ENCODE data around the gene SETD2. TPM values are rescaled to one million over a fixed set of nuclear protein-coding genes. Genes with fewer than 3 reads are reported as not detected.

Gene SETD2
- total RNA-seq, 1 experiment from 2014 or later = 60.8 TPM

DNA sequence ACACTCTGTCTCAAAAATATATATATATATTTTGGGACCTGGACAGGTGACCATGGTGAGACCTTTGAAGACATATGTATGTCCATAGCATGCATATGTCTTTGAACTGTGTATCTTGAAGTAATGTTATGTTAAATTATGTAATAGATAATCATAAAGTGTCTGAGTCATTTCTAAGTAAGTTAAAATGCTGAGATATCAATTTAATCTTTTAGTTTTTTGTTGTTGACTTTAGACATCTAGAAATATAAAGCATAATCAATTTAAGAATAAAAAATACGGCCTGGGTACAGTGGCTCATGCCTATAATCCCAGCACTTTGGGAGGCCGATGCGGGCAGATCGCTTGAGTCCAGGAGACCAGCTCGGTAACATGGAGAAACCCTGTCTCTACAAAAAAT is 12.7 kb upstream of the SETD2 start:
- Histone ChIP-seq H3K9ac (ENCODE audit: extremely low read depth, insufficient read length, low read length) (no peak overlapping the region), H3K56ac (ENCODE audit: insufficient read length, low read depth, low read length) (no peak overlapping the region), H4K8ac (replicated peaks; ENCODE audit: insufficient read length, low read depth, low read length) (no peak overlapping the region), H3K14ac (ENCODE audit: insufficient read depth, low read length) (no peak overlapping the region), H4K91ac (ENCODE audit: insufficient read length, low read depth, low read length) (no peak overlapping the region), H3K18ac (ENCODE audit: insufficient read length, low read depth, low read length) (no peak overlapping the region), H3K79me2 (ENCODE audit: insufficient read depth, low read length) (no peaks in the 10 kb centered on the region), H3K23ac (ENCODE audit: insufficient read length, low read depth, low read length) (no peak overlapping the region), H2BK15ac (ENCODE audit: low read depth, low read length) (no peak overlapping the region), H2BK20ac (ENCODE audit: low read depth, low read length, poor library complexity, severe bottlenecking) (no peak overlapping the region), H2AK5ac (ENCODE audit: insufficient read length, low read length) (no peak overlapping the region), H3K23me2 (ENCODE audit: insufficient read length, low read depth, low read length, poor library complexity, severe bottlenecking) (no peaks in the 10 kb centered on the region), H3K4me2 (ENCODE audit: insufficient read depth, insufficient read length, low read length) (no peak overlapping the region), H2BK12ac (ENCODE audit: insufficient read length, low read depth, low read length) (no peak overlapping the region), H3K27me3 (ENCODE audit: insufficient read depth, low read length) (no peaks in the 10 kb centered on the region), H3K4me1 (ENCODE audit: insufficient read depth, low read length) (no peaks in the 10 kb centered on the region), H3K4ac (ENCODE audit: low read depth, low read length) (no peak overlapping the region), H2BK5ac (ENCODE audit: insufficient read length, low read length) (no peak overlapping the region), H3K27ac (ENCODE audit: insufficient read length, low read depth, low read length) (no peak overlapping the region), H3K9me3 (ENCODE audit: control insufficient read depth, low read depth, low read length) (no peaks in the 10 kb centered on the region), H2BK120ac (ENCODE audit: low read depth, low read length, poor library complexity, severe bottlenecking) (no peak overlapping the region), H4K5ac (ENCODE audit: insufficient read length, low read depth, low read length) (no peak overlapping the region), H3K79me1 (ENCODE audit: insufficient read depth, low read depth, low read length, poor library complexity, severe bottlenecking) (no peaks in the 10 kb centered on the region), H2AFZ (ENCODE audit: low read length) (no peak overlapping the region), H4K20me1 (ENCODE audit: control insufficient read depth, insufficient read depth, insufficient read length) (no peaks in the 10 kb centered on the region), H3T11ph (ENCODE audit: low read length) (no peak overlapping the region)
- H3K36me3 Mint-ChIP-seq (ENCODE audit: insufficient read depth in 1 of 3, low read depth in 3 of 3) = peaks cover 7 to 36% (median 24%) of the 10 kb centered on the region in 3 experiments; a peak in 6 of 7 replicates
- no peak for DNase-seq
- no peak overlapping the region for H3K4me3 Mint-ChIP-seq
- no peaks in the 10 kb centered on the region for H3K9me3 Mint-ChIP-seq
- no peaks in the 10 kb centered on the region for H3K4me1 Mint-ChIP-seq
- H3K27me3 Mint-ChIP-seq (ENCODE audit: low read depth) = no peaks in the 10 kb centered on the region
- TF ChIP-seq, protein P1, sequence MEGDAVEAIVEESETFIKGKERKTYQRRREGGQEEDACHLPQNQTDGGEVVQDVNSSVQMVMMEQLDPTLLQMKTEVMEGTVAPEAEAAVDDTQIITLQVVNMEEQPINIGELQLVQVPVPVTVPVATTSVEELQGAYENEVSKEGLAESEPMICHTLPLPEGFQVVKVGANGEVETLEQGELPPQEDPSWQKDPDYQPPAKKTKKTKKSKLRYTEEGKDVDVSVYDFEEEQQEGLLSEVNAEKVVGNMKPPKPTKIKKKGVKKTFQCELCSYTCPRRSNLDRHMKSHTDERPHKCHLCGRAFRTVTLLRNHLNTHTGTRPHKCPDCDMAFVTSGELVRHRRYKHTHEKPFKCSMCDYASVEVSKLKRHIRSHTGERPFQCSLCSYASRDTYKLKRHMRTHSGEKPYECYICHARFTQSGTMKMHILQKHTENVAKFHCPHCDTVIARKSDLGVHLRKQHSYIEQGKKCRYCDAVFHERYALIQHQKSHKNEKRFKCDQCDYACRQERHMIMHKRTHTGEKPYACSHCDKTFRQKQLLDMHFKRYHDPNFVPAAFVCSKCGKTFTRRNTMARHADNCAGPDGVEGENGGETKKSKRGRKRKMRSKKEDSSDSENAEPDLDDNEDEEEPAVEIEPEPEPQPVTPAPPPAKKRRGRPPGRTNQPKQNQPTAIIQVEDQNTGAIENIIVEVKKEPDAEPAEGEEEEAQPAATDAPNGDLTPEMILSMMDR (conservative IDR thresholded peaks at IDR 0.05) = no peak
- no CpG with 5 or more reads among the region's 5 CpGs for WGBS (ENCODE audit: extremely low coverage, insufficient read length, low lambda C conversion rate)
- no peak overlapping the region for H3K27ac Mint-ChIP-seq

Measured in H9 (cell line).